GM12878 (cell line): ENCODE results near the gene SV2B. TPM values are rescaled to one million over a fixed set of nuclear protein-coding genes. Genes with fewer than 3 reads are reported as not detected.

ENCODE experiments used
- ATAC-seq: fragments of 200-7000 bp; cut with Tn5 transposase; 3 replicates; pipeline ENCODE4 v1.9.1; 2020; ENCODE audit warnings: mild to moderate bottlenecking, moderate library complexity
- BruUV-seq: library from RNA; stranded (reverse); fragments of 400-500 nt; replicated peaks from 2 replicates; lab custom pipeline; 2021; lab: Mats Ljungman, UMichigan
- CTCF ChIA-PET: fragments of 300-600 bp; sonication (Branson Sonifier 250); formaldehyde crosslinking; extraction: SDS; loops from one replicate; lab custom pipeline; 2021; ENCODE audit warnings: inconsistent platforms; lab: Yijun Ruan, JAX
- POLR2A ChIA-PET: fragments of 350-600 bp; formaldehyde crosslinking; extraction: SDS; loops from one replicate; lab custom pipeline; 2021; ENCODE audit warnings: inconsistent platforms; lab: Charles Lee
- RAD21 ChIA-PET: fragments of 300-600 bp; sonication (Branson Sonifier 250); formaldehyde crosslinking; loops from one replicate; lab custom pipeline; 2023; ENCODE audit warnings: antibody characterized with exemption; ENCODE audit not compliant: unreplicated experiment; lab: Charles Lee
- SMC1A ChIA-PET: fragments of 300-600 bp; sonication (Branson Sonifier 250); formaldehyde crosslinking; loops from one replicate; lab custom pipeline; 2023; ENCODE audit not compliant: unreplicated experiment, uncharacterized antibody; lab: Charles Lee
- DNase-seq: peaks from one replicate; pipeline ENCODE4 v3.0.0-alpha.2; 2011; ENCODE audit warnings: low read depth, low spot score
- FAIRE-seq: peaks from 3 replicates; lab custom pipeline; 2011; peaks lifted over from hg19 to GRCh38; lab: Jason Lieb, UNC
- H2AFZ ChIP-seq: 2 replicates; pipeline ENCODE4 v1.6.0; 2011; ENCODE audit warnings: low read depth, low read length, control low read depth; ENCODE audit not compliant: control insufficient read depth
- H3K27ac ChIP-seq: 2 replicates; pipeline ENCODE4 v1.5.1; 2011; ENCODE audit warnings: control low read depth; ENCODE audit not compliant: control insufficient read depth, insufficient read depth
- H3K27me3 ChIP-seq, 2 experiments: replicated peaks in 1 of 2; 2 replicates each; pipeline versions ENCODE4 v1.6.0 to v1.6.1; 2011; ENCODE audit warnings: low read length in 1 of 2; ENCODE audit not compliant: control insufficient read depth in 2 of 2, insufficient read depth in 2 of 2
- H3K36me3 ChIP-seq, 2 experiments: 2 replicates each; pipeline ENCODE4 v1.5.1; 2011; ENCODE audit warnings: low read length in 1 of 2; ENCODE audit not compliant: control insufficient read depth in 2 of 2, insufficient read depth in 2 of 2
- H3K4me1 ChIP-seq: 2 replicates; pipeline ENCODE4 v1.6.1; 2011; ENCODE audit warnings: mild to moderate bottlenecking, low read length, moderate library complexity, mixed read lengths; ENCODE audit not compliant: control insufficient read depth, insufficient read depth
- H3K4me2 ChIP-seq: 2 replicates; pipeline ENCODE4 v1.6.0; 2011; ENCODE audit warnings: control low read depth; ENCODE audit not compliant: control insufficient read depth, insufficient read depth
- H3K4me3 ChIP-seq: fragments of 200-600 bp; sonication (generic); 2 replicates; pipeline ENCODE4 v1.5.1; 2016
- H3K79me2 ChIP-seq: 2 replicates; pipeline ENCODE4 v1.6.0; 2011; ENCODE audit warnings: low read length; ENCODE audit not compliant: control insufficient read depth, insufficient read depth
- H3K9ac ChIP-seq: 2 replicates; pipeline ENCODE4 v1.8.0; 2011; ENCODE audit warnings: low read length, control low read depth, mixed read lengths; ENCODE audit not compliant: control insufficient read depth, insufficient read depth
- H3K9me3 ChIP-seq: replicated peaks from 3 replicates; pipeline ENCODE4 v1.5.1; 2011; ENCODE audit warnings: mild to moderate bottlenecking, low read length; ENCODE audit not compliant: control insufficient read depth, insufficient read depth
- H4K20me1 ChIP-seq: 2 replicates; pipeline ENCODE4 v1.6.0; 2011; ENCODE audit not compliant: control insufficient read depth, insufficient read depth
- CREM ChIP-seq: IDR thresholded peaks from 2 replicates; pipeline ENCODE4 v1.6.1; 2014; ENCODE audit warnings: antibody characterized with exemption, low read depth
- EED ChIP-seq: sonication (generic); IDR thresholded peaks from 2 replicates; pipeline ENCODE4 v1.6.1; 2016; ENCODE audit warnings: antibody characterized with exemption, low read depth
- IRF5 ChIP-seq: fragments of 450-650 bp; IDR thresholded peaks from 2 replicates; pipeline ENCODE4 v1.6.1; 2017; ENCODE audit warnings: borderline replicate concordance
- WGBS: methylation state at CpG from one replicate; pipeline ENCODE4 v1.1.6; 2016; ENCODE audit warnings: low lambda C conversion rate; ENCODE audit not compliant: insufficient replicate concordance, insufficient coverage; ENCODE audit errors: missing lambda C conversion rate; 5-methylcytosine and 5-hydroxymethylcytosine counted together
- in situ Hi-C: fragments of 300-500 bp; cut with MboI; formaldehyde crosslinking; loops from 9 replicates; pipeline ENCODE4 v1.14.3; 2018; ENCODE audit warnings: mixed read lengths
- intact Hi-C: fragments of 100-400 bp; cut with micrococcal nuclease; formaldehyde crosslinking; loops from one replicate; pipeline ENCODE4 v1.14.2; 2022; ENCODE audit not compliant: unreplicated experiment
- polyA plus RNA-seq, 11 experiments: library from polyadenylated mRNA; depleted of rRNA in 4 of 11; unstranded in 6 of 11; stranded (reverse) in 5 of 11; fragments of >200 nt; fragmentation: Nextera tagmentation in 4 of 11; fragmentation: Illumina TruSeq in 1 of 11; extraction: Ambion mirVana in 4 of 11; extraction: Trizol in 1 of 11; gene quantifications; 1 replicate in 1 of 11; 2 replicates in 10 of 11; pipeline versions ENCODE4 v1.2.1 to v1.2.3, GENCODE V29; 2011 to 2016; ENCODE audit warnings: inconsistent platforms in 2 of 11, missing spikeins in 2 of 11, low read depth in 1 of 11
- total RNA-seq, 4 experiments: library from RNA; depleted of rRNA in 3 of 4; stranded (reverse); fragments of >200 nt in 3 of 4; fragmentation: Illumina TruSeq in 1 of 4; extraction: Trizol in 1 of 4; gene quantifications; 2 replicates each; pipeline versions ENCODE4 v1.2.1 to v1.2.3, GENCODE V29; 2013 to 2021
- TF ChIP-seq, protein P1 (sequence below): IDR thresholded peaks from 2 replicates; pipeline ENCODE4 v1.6.1; 2012; ENCODE audit warnings: low read depth, low read length, improper control_type of control experiment

The SV2B gene
- total and polyA plus RNA-seq, 10 of the 15 experiments (the other 5 are each of a cell fraction or from before 2014, with no cell fraction given): 0.03 to 1.7 (median 1.3) TPM

GRCh38 chr15:91150502-91151160 is 50.6 kb downstream of the SV2B start:
- no peaks in the 10 kb centered on the region for H3K4me1 ChIP-seq
- ChIA-PET SMC1A (interaction anchor here (0.9 kb wide), 1 partner anchor 94 kb away, joined by 3 read pairs; no protein-coding TSS in a partner anchor), CTCF (interaction anchor here (0.8 kb wide), 1 partner anchor 10 kb away, joined by 3 read pairs; no protein-coding TSS in a partner anchor), RAD21 (no interaction called here), POLR2A (no interaction called here)
- H3K79me2 ChIP-seq: no peaks in the 10 kb centered on the region
- H3K9me3 ChIP-seq: no peaks in the 10 kb centered on the region
- H3K27ac ChIP-seq: no peak overlapping the region
- no peak overlapping the region for H3K4me3 ChIP-seq
- TF ChIP-seq EED: no peak
- TF ChIP-seq, protein P1, sequence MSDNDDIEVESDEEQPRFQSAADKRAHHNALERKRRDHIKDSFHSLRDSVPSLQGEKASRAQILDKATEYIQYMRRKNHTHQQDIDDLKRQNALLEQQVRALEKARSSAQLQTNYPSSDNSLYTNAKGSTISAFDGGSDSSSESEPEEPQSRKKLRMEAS: no peak
- TF ChIP-seq CREM: no peak
- TF ChIP-seq IRF5: no peak
- BruUV-seq: no TSS peak
- in situ Hi-C loops (no loop called here), intact Hi-C loops (no loop called here)
- no peak for FAIRE-seq
- ATAC-seq: no peak
- no peak overlapping the region for H3K9ac ChIP-seq
- DNase-seq: no peak
- no peaks in the 10 kb centered on the region for H4K20me1 ChIP-seq
- H3K27me3 ChIP-seq: no peaks in the 10 kb centered on the region
- no peak overlapping the region for H2AFZ ChIP-seq
- H3K4me2 ChIP-seq: no peak overlapping the region
- H3K36me3 ChIP-seq: no peaks in the 10 kb centered on the region
- WGBS: 3% methylated on average over 4 of the region's 4 CpGs
